GM06990 (cell line): Measurements from ENCODE around the gene DDX59.

Source experiments
- DNase-seq: peaks from one replicate; pipeline ENCODE4 v3.0.0-alpha.2; 2011; ENCODE audit not compliant: insufficient read length; ENCODE audit errors: extremely low read depth
- H3K27me3 ChIP-seq: replicated peaks from 2 replicates; pipeline ENCODE4 v1.6.0; 2011; ENCODE audit warnings: low read length; ENCODE audit not compliant: control insufficient read depth, insufficient read depth
- H3K36me3 ChIP-seq: 2 replicates; pipeline ENCODE4 v1.5.1; 2011; ENCODE audit warnings: low read length; ENCODE audit not compliant: control insufficient read depth, insufficient read depth
- H3K4me3 ChIP-seq: replicated peaks from 2 replicates; pipeline ENCODE4 v1.5.1; 2011; ENCODE audit warnings: low read depth, mild to moderate bottlenecking, control low read depth, low read length
- CTCF ChIP-seq: IDR thresholded peaks from 2 replicates; pipeline ENCODE4 v1.5.1; 2011; ENCODE audit warnings: low read length, control low read depth, mild to moderate bottlenecking, inconsistent platforms; ENCODE audit not compliant: insufficient read depth, poor library complexity, severe bottlenecking

Gene DDX59

GRCh38 chr1:200669314-200670241 lies at the start of gene DDX59:
DDX59 (minus strand) TSS chr1:200669907; CDS start chr1:200666740, 3,167 bp downstream.
- Histone ChIP-seq H3K4me3 (peak within 1 kb of the TSS; percentile 84), H3K36me3 (peaks cover 1% of the 10 kb centered on the region; the same call in 1 of the 2 replicates), H3K27me3 (no peaks in the 10 kb centered on the region)
- DNase-seq = peak; percentile 98
- TF ChIP-seq CTCF = no peak

GRCh38 chr1:200714504-200715187 lies 44.9 kb upstream of the DDX59 start:
- no peak overlapping the region for H3K4me3 ChIP-seq
- no peaks in the 10 kb centered on the region for H3K36me3 ChIP-seq
- no peaks in the 10 kb centered on the region for H3K27me3 ChIP-seq
- DNase-seq = no peak
- no peak for TF ChIP-seq CTCF

GRCh38 chr1:200710166-200710565 lies 40.5 kb upstream of the DDX59 start:
- H3K36me3 ChIP-seq = no peaks in the 10 kb centered on the region
- TF ChIP-seq CTCF = no peak
- H3K27me3 ChIP-seq = no peaks in the 10 kb centered on the region
- no peak for DNase-seq
- no peak overlapping the region for H3K4me3 ChIP-seq

GRCh38 chr1:200708769-200709168 lies 39.1 kb upstream of the DDX59 start:
- Histone ChIP-seq H3K27me3 (no peaks in the 10 kb centered on the region), H3K4me3 (no peak overlapping the region), H3K36me3 (no peaks in the 10 kb centered on the region)
- no peak for DNase-seq
- no peak for TF ChIP-seq CTCF

- Histone ChIP-seq H3K36me3 (no peaks in the 10 kb centered on the region), H3K4me3 (no peak overlapping the region), H3K27me3 (no peaks in the 10 kb centered on the region)
- no peak for DNase-seq
- TF ChIP-seq CTCF = no peak
These were observed 38.5 kb upstream of the DDX59 start for GRCh38 chr1:200708161-200708560.
